Karpas-422 (cell line): ENCODE results near the gene EIF5B. TPM values are rescaled to one million over a fixed set of nuclear protein-coding genes. Genes with fewer than 3 reads are reported as not detected.
"Not testable (repeated sequence)": the region's sequence is repeated elsewhere in the genome, so short reads cannot be mapped to it uniquely, and the experiment has no call there.

Experiments used
- DNase-seq: peaks from one replicate; pipeline ENCODE4 v3.0.0-alpha.2; 2015
- H2AFZ ChIP-seq: fragments of 200-600 bp; sonication (generic); 2 replicates; pipeline ENCODE4 v1.6.1; 2014; ENCODE audit warnings: antibody characterized with exemption, low read length, mixed read lengths
- H3K27ac ChIP-seq: fragments of 200-600 bp; sonication (generic); 2 replicates; pipeline ENCODE4 v1.5.1; 2014; ENCODE audit warnings: mild to moderate bottlenecking, low read length, moderate library complexity
- H3K27me3 ChIP-seq: fragments of 200-600 bp; sonication (generic); 2 replicates; pipeline ENCODE4 v1.6.1; 2014; ENCODE audit warnings: low read length, mixed read lengths
- H3K36me3 ChIP-seq: fragments of 200-600 bp; sonication (generic); 2 replicates; pipeline ENCODE4 v1.6.1; 2014; ENCODE audit warnings: low read length, mixed read lengths; ENCODE audit not compliant: insufficient read depth
- H3K4me1 ChIP-seq: fragments of 200-600 bp; sonication (generic); 2 replicates; pipeline ENCODE4 v1.6.1; 2014; ENCODE audit warnings: mild to moderate bottlenecking, low read length, mixed read lengths
- H3K4me2 ChIP-seq: fragments of 200-600 bp; sonication (generic); 2 replicates; pipeline ENCODE4 v1.6.1; 2014; ENCODE audit warnings: low read length, low read depth, mild to moderate bottlenecking; ENCODE audit not compliant: poor library complexity, severe bottlenecking
- H3K4me3 ChIP-seq: fragments of 200-600 bp; sonication (generic); 2 replicates; pipeline ENCODE4 v1.5.1; 2014; ENCODE audit warnings: mild to moderate bottlenecking, antibody characterized with exemption, low read length, mixed read lengths
- H3K79me2 ChIP-seq: fragments of 200-600 bp; sonication (generic); 2 replicates; pipeline ENCODE4 v1.6.1; 2014; ENCODE audit warnings: mild to moderate bottlenecking, low read length, mixed read lengths
- H3K9ac ChIP-seq: fragments of 200-600 bp; sonication (generic); 2 replicates; pipeline ENCODE4 v1.6.0; 2014; ENCODE audit warnings: low read length
- H3K9me2 ChIP-seq: fragments of 200-600 bp; sonication (generic), shearing (Covaris generic); replicated peaks from 2 replicates; pipeline ENCODE4 v1.6.0; 2014; ENCODE audit warnings: mild to moderate bottlenecking, low read length, moderate library complexity; ENCODE audit not compliant: insufficient read depth
- H3K9me3 ChIP-seq: fragments of 300-700, 200-600 bp; sonication (generic); 2 replicates; pipeline ENCODE4 v1.6.1; 2014; ENCODE audit warnings: low read length, mixed read lengths
- H4K20me1 ChIP-seq: fragments of 200-600 bp; sonication (generic); 2 replicates; pipeline ENCODE4 v1.6.1; 2014; ENCODE audit warnings: mild to moderate bottlenecking, antibody characterized with exemption, low read length, low read depth; ENCODE audit not compliant: insufficient read depth
- total RNA-seq: library from RNA; depleted of rRNA; stranded (reverse); fragments of >200 nt; shearing (Covaris generic); gene quantifications from 2 replicates; pipeline ENCODE4 v1.2.3, GENCODE V29; 2014; ENCODE audit warnings: low replicate concordance

EIF5B gene
- total RNA-seq, 1 experiment from 2014 or later = 35.5 TPM

GRCh38 chr2:99335911-99336803 is 1.0 kb upstream of the EIF5B start, which contains the start of gene TXNDC9:
Gene TXNDC9 (minus strand): TSS chr2:99336333. CDS start chr2:99333210, 3,123 bp downstream.
- H2AFZ ChIP-seq = peak within 1 kb of the TSS; percentile 98
- peak within 1 kb of the TSS; percentile 94 for H3K4me3 ChIP-seq
- H3K9me2 ChIP-seq = no peaks in the 10 kb centered on the region
- H3K27me3 ChIP-seq = no peaks in the 10 kb centered on the region
- H3K4me2 ChIP-seq = peak within 1 kb of the TSS; percentile 95
- H3K36me3 ChIP-seq = peaks cover 23% of the 10 kb centered on the region
- H3K79me2 ChIP-seq = peaks cover 89% of the 10 kb centered on the region
- no peaks in the 10 kb centered on the region for H3K9me3 ChIP-seq
- peaks cover 52% of the 10 kb centered on the region for H3K4me1 ChIP-seq
- peak within 1 kb of the TSS; percentile 95 for H3K9ac ChIP-seq
- H4K20me1 ChIP-seq = peaks cover 44% of the 10 kb centered on the region
- peak within 1 kb of the TSS; percentile 93 for H3K27ac ChIP-seq
- DNase-seq = peak; percentile 100

- no peak for DNase-seq
- Histone ChIP-seq H3K4me1 (peaks cover 56% of the 10 kb centered on the region), H3K9me3 (no peaks in the 10 kb centered on the region), H3K4me3 (peak overlapping the region; percentile 94), H3K9ac (peak overlapping the region; percentile 95), H3K27ac (peak overlapping the region; percentile 93), H3K4me2 (peak overlapping the region; percentile 95), H3K79me2 (peaks cover 89% of the 10 kb centered on the region), H4K20me1 (peaks cover 49% of the 10 kb centered on the region), H3K36me3 (peaks cover 20% of the 10 kb centered on the region), H2AFZ (peak overlapping the region; percentile 98), H3K9me2 (no peaks in the 10 kb centered on the region), H3K27me3 (no peaks in the 10 kb centered on the region)
Measured at GRCh38 chr2:99336804-99337112, 431 bp upstream of the EIF5B start.

- Histone ChIP-seq H3K27ac (peak overlapping the region; percentile 93), H3K4me2 (peak overlapping the region; percentile 95), H3K9me2 (no peaks in the 10 kb centered on the region), H4K20me1 (peaks cover 58% of the 10 kb centered on the region), H3K9me3 (no peaks in the 10 kb centered on the region), H2AFZ (peak overlapping the region; percentile 28; the same call in 1 of the 2 replicates), H3K9ac (peak overlapping the region; percentile 95), H3K4me3 (peak overlapping the region; percentile 94), H3K27me3 (no peaks in the 10 kb centered on the region), H3K36me3 (peaks cover 7% of the 10 kb centered on the region), H3K79me2 (peaks cover 89% of the 10 kb centered on the region), H3K4me1 (peaks cover 60% of the 10 kb centered on the region)
- DNase-seq = peak; percentile 70
Measured at GRCh38 chr2:99338029-99338585, 918 bp downstream of the EIF5B start.

- Histone ChIP-seq H3K36me3 (no peaks in the 10 kb centered on the region), H3K27me3 (no peaks in the 10 kb centered on the region), H2AFZ (no peak overlapping the region), H3K27ac (no peak overlapping the region), H3K4me2 (peak overlapping the region; percentile 28), H3K79me2 (peaks cover 89% of the 10 kb centered on the region), H3K4me3 (no peak overlapping the region), H3K4me1 (peaks cover 41% of the 10 kb centered on the region), H3K9me2 (no peaks in the 10 kb centered on the region), H3K9ac (no peak overlapping the region), H4K20me1 (peaks cover 52% of the 10 kb centered on the region), H3K9me3 (no peaks in the 10 kb centered on the region)
- no peak for DNase-seq
Measured at GRCh38 chr2:99340669-99341236, 3.6 kb downstream of the EIF5B start.

GRCh38 chr2:99342536-99342935 is 5.3 kb downstream of the EIF5B start:
- Histone ChIP-seq H3K36me3 (no peaks in the 10 kb centered on the region), H3K27me3 (no peaks in the 10 kb centered on the region), H3K79me2 (peaks cover 99% of the 10 kb centered on the region), H3K9me3 (no peaks in the 10 kb centered on the region), H3K4me2 (no peak overlapping the region), H4K20me1 (peaks cover 61% of the 10 kb centered on the region), H3K4me3 (no peak overlapping the region), H2AFZ (no peak overlapping the region), H3K27ac (no peak overlapping the region), H3K9ac (no peak overlapping the region), H3K4me1 (peaks cover 43% of the 10 kb centered on the region), H3K9me2 (no peaks in the 10 kb centered on the region)
- no peak for DNase-seq

GRCh38 chr2:99345446-99345845 is 8.3 kb downstream of the EIF5B start:
- H3K4me2 ChIP-seq, H2AFZ ChIP-seq, H3K9me3 ChIP-seq, H3K9me2 ChIP-seq, DNase-seq, H3K27me3 ChIP-seq, H3K4me3 ChIP-seq, H3K36me3 ChIP-seq, H3K27ac ChIP-seq, H3K9ac ChIP-seq: not testable (repeated sequence)
- peaks cover 99% of the 10 kb centered on the region for H3K79me2 ChIP-seq
- peaks cover 54% of the 10 kb centered on the region for H4K20me1 ChIP-seq
- peaks cover 45% of the 10 kb centered on the region for H3K4me1 ChIP-seq

- Histone ChIP-seq H3K9me2 (no peaks in the 10 kb centered on the region), H3K4me2 (no peak overlapping the region), H4K20me1 (peaks cover 52% of the 10 kb centered on the region), H3K27me3 (no peaks in the 10 kb centered on the region), H3K36me3 (no peaks in the 10 kb centered on the region), H3K4me1 (peaks cover 40% of the 10 kb centered on the region), H3K4me3 (no peak overlapping the region), H2AFZ (no peak overlapping the region), H3K79me2 (peaks cover 99% of the 10 kb centered on the region), H3K9me3 (no peaks in the 10 kb centered on the region), H3K27ac (no peak overlapping the region), H3K9ac (no peak overlapping the region)
- DNase-seq = no peak
Measured at GRCh38 chr2:99346218-99346617, 9.0 kb downstream of the EIF5B start.

GRCh38 chr2:99348173-99348572 is 11.0 kb downstream of the EIF5B start:
- H4K20me1 ChIP-seq = peaks cover 42% of the 10 kb centered on the region
- H3K4me2 ChIP-seq = no peak overlapping the region
- no peaks in the 10 kb centered on the region for H3K9me3 ChIP-seq
- H3K4me3 ChIP-seq = no peak overlapping the region
- no peaks in the 10 kb centered on the region for H3K9me2 ChIP-seq
- H3K27me3 ChIP-seq = no peaks in the 10 kb centered on the region
- H2AFZ ChIP-seq = no peak overlapping the region
- H3K36me3 ChIP-seq = no peaks in the 10 kb centered on the region
- no peak overlapping the region for H3K9ac ChIP-seq
- no peak for DNase-seq
- peak overlapping the region; percentile 13; the same call in 1 of the 2 replicates for H3K27ac ChIP-seq
- H3K4me1 ChIP-seq = peaks cover 33% of the 10 kb centered on the region
- H3K79me2 ChIP-seq = peaks cover 98% of the 10 kb centered on the region
